Superior temporal gyrus (tissue), 1 donor: ENCODE data around the gene ZNF334.

ENCODE experiments used
- DNase-seq: peaks from one replicate; pipeline ENCODE4 v3.0.0-alpha.2; 2016; ENCODE audit errors: extremely low spot score

Gene ZNF334

GRCh38 chr20:46512943-46513844, at the start of gene ZNF334:
TSS of gene ZNF334 (minus strand) at chr20:46513559. CDS start at chr20:46512102, 1,457 bp downstream.
- DNase-seq, result peak; percentile 81

- DNase-seq, result peak; percentile 97
Observed at GRCh38 chr20:46562373-46563169, 49.2 kb upstream of the ZNF334 start.

- no peak for DNase-seq
Observed at GRCh38 chr20:46562009-46562372, 48.6 kb upstream of the ZNF334 start.

- DNase-seq, result peak; percentile 77
Observed at GRCh38 chr20:46559685-46560440, 46.5 kb upstream of the ZNF334 start.

- DNase-seq, result no peak
Observed at GRCh38 chr20:46559001-46559400, 45.6 kb upstream of the ZNF334 start.

GRCh38 chr20:46558511-46558959, 45.2 kb upstream of the ZNF334 start:
- DNase-seq, result peak; percentile 16

- DNase-seq, result no peak
Observed at GRCh38 chr20:46557231-46557956, 44.0 kb upstream of the ZNF334 start.

GRCh38 chr20:46555370-46555956, 42.1 kb upstream of the ZNF334 start:
- DNase-seq, result no peak

- DNase-seq, result no peak
Observed at GRCh38 chr20:46554828-46555227, 41.5 kb upstream of the ZNF334 start.

GRCh38 chr20:46553926-46554325, 40.6 kb upstream of the ZNF334 start:
- DNase-seq, result no peak

GRCh38 chr20:46552460-46553420, 39.4 kb upstream of the ZNF334 start:
- no peak for DNase-seq

GRCh38 chr20:46551522-46552381, 38.4 kb upstream of the ZNF334 start:
- no peak for DNase-seq

- DNase-seq, result no peak
Observed at GRCh38 chr20:46550461-46550860, 37.1 kb upstream of the ZNF334 start, which contains the start of gene OCSTAMP. TSS of gene OCSTAMP (minus strand) at chr20:46550654. CDS start at chr20:46550560, 94 bp downstream.

- no peak for DNase-seq
Observed at GRCh38 chr20:46549188-46549972, 36.0 kb upstream of the ZNF334 start.

GRCh38 chr20:46548688-46549087, 35.3 kb upstream of the ZNF334 start:
- DNase-seq, result no peak

GRCh38 chr20:46547995-46548394, 34.6 kb upstream of the ZNF334 start:
- DNase-seq, result no peak

GRCh38 chr20:46546936-46547335, 33.6 kb upstream of the ZNF334 start:
- no peak for DNase-seq

GRCh38 chr20:46546298-46546697, 32.9 kb upstream of the ZNF334 start:
- no peak for DNase-seq
